B cell (primary cell): ENCODE results near the gene TYSND1.

Source experiments
- EZH2 ChIP-seq: IDR thresholded peaks from 2 replicates; pipeline ENCODE4 v1.6.1; 2012; ENCODE audit warnings: borderline replicate concordance, low read depth, mild to moderate bottlenecking, moderate library complexity, low read length; ENCODE audit not compliant: insufficient read depth, poor library complexity, severe bottlenecking
- TF ChIP-seq, protein P1 (sequence below): fragments of 200-600 bp; IDR thresholded peaks from one replicate; pipeline ENCODE4 v1.8.0; 2022; ENCODE audit warnings: antibody characterized with exemption, mild to moderate bottlenecking

DNA sequence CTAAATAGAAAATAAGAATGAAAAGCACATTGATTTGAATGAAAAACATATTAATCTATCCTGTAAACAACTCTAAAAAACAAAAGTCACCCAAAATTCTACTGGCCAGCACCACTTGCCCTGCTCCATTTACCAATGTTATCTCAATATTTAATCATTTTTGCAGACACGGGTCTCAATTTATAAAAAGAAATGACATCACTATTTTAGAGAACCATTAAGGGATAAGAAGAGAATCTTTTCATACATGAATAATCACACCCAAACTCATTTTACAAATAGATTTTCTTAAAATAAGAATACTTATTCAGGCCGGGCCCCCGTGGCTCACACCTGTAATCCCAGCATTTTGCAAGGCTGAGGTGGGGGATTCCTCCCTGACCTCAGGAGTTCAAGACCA, 19.9 kb upstream of the TYSND1 start:
- TF ChIP-seq, protein P1, sequence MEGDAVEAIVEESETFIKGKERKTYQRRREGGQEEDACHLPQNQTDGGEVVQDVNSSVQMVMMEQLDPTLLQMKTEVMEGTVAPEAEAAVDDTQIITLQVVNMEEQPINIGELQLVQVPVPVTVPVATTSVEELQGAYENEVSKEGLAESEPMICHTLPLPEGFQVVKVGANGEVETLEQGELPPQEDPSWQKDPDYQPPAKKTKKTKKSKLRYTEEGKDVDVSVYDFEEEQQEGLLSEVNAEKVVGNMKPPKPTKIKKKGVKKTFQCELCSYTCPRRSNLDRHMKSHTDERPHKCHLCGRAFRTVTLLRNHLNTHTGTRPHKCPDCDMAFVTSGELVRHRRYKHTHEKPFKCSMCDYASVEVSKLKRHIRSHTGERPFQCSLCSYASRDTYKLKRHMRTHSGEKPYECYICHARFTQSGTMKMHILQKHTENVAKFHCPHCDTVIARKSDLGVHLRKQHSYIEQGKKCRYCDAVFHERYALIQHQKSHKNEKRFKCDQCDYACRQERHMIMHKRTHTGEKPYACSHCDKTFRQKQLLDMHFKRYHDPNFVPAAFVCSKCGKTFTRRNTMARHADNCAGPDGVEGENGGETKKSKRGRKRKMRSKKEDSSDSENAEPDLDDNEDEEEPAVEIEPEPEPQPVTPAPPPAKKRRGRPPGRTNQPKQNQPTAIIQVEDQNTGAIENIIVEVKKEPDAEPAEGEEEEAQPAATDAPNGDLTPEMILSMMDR: no peak
- no peak for TF ChIP-seq EZH2
